HG03175 (cell line): ENCODE measurements around the gene XIRP2.

ENCODE experiments used
- ATAC-seq: cut with Tn5 transposase; IDR thresholded peaks from one replicate; pipeline ENCODE4 v1.9.1; 2021; ENCODE audit warnings: mild to moderate bottlenecking, moderate library complexity; ENCODE audit not compliant: unreplicated experiment

XIRP2 gene

DNA sequence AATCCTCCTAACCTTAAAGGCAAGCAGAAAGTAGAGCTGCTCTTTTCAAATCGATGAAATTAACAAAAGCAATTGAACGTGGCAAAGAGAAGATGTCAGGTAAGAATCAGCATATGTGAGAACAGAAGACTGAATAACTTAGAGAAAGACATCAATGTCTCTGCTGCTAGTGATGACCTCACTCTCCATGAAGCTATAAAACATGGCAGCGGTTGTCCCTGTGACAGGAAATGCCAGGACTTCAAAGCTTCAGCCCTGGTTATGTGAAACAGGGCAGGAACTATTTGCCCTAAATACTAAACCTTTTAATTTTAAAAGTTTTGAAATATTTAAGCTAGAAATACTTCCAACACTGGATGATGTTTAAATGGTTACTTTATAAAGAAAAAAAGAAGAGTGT lies 383.7 kb downstream of the XIRP2 start:
- ATAC-seq = no peak

GRCh38 chr2:167275046-167275445 lies 386.8 kb downstream of the XIRP2 start:
- no peak for ATAC-seq

- no peak for ATAC-seq
Observed at GRCh38 chr2:167279810-167280209, 391.5 kb downstream of the XIRP2 start.

DNA sequence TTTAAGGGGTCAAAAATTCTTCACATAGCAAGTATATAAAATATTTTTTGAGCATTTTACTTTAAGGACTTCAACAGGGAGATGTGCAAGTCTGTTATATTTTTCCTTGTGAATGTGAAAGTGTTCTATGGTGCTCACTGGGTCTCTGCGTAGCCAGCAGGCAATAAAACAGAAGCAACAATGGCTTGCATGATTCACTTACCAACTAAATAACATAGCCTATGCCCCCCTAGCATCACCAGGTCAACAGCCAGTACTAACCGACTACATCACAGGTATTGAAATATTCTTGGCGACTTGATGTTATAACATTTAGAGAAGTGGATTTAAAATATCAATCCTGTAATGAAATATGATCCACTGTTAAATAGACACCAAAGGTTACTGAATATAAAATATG lies 398.9 kb downstream of the XIRP2 start:
- ATAC-seq = no peak

DNA sequence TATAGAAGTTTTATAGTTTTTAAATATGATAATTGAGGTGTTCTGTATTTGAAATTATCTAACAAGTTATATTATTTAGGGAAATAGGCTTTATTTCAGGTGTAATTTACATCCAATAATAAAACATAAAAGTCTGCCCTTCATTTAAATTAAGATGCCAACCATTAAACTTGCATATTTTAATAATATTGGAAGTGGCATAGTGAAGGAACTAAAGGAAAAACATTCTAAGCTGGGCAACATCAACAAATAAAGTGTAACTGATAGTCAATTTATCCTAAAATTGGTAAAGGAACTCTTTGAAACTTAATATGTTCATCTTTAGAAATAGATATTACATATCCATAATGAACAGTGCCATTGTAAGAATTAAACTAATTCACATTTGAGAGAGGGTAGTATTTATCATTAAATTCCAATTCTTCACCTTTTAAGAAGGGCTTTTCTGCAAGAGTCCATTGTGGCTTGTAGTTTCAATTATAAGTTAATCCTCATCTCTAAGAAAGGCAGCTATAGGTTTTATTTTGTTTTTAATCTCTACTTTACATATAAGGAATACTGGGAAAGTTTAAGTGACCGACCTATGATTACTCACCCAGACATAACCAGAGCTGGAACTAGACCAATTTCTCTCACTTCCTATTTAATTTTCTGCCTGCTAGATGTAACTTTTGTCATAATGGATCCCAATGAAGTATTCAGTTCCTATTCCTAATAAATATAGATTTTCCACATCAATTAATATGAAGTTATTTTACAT lies 401.6 kb downstream of the XIRP2 start:
- no peak for ATAC-seq

- peak; percentile 99 for ATAC-seq
Observed at GRCh38 chr2:167292430-167293171, 404.3 kb downstream of the XIRP2 start, which contains the start of gene B3GALT1. TSS of gene B3GALT1 (plus strand) at chr2:167293001.

DNA sequence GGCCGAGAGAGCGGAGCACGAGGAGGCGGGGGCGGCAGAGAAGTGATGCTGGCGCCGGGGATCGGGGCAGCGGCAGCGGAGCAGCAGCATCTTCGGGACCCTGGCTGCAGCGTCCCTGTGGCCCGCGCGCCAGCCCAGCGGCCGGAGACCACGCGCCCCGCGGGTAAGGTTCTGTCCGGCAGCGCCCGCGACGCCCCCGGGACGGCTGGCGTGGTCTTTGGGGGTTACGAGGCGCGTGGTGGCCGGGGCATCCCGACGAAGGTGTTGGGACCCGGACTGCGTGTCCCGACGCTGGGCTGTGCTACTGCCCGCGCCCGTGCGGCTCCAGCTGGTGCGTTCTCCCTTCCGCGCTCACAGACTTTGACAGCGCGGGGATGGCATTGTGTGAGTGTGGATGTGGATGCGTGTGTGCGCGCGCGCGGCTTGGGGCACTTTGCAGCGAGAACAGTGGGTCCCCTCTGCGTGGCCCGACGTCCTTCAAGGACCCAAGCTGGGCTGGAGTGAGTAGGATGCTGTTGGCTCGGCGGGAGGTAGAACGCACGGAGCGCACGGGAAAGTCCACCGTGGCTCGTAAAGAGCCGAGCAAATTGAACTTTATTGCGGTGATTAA lies 405.0 kb downstream of the XIRP2 start:
- ATAC-seq = peak; percentile 6

DNA sequence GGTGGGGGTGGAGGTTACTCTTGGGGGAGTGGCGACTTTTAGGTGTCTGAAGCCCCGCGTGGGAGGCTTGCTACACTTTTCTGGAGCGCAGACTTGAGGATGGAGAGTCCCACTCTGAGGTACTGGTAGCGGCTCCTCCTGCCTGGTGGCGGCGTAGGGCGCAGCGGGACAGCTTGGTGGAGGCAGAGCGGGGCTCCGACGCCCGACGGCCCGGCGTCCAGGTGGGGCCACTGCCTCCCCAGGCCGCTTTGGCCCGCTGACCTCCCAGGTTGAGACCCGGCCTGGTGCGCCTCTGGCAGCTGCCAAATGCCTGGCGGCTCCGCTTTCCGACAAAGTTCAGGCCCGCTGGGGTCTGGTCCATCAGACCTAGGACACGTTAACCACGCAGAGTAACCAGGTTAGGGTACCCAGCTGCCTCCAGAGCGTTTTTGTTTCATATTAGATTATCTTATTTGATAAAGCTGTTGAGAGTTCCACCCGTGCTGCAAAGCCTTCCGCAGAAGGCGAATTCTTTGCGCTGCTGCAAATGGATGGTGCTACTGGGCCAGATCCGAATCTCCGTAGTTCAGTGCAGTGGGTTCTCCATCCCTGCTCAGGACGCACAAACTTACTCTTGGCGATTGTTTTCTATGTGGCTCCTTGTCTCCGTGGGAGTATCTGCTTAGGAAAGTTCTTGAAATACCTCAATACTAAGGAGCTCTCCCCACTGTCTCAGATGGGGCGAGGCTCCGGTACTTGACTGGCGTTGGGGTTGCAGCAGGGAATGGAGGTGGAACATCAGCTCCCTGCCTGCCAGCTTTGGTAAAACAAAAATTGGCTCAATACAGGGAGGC lies 405.9 kb downstream of the XIRP2 start:
- no peak for ATAC-seq

DNA sequence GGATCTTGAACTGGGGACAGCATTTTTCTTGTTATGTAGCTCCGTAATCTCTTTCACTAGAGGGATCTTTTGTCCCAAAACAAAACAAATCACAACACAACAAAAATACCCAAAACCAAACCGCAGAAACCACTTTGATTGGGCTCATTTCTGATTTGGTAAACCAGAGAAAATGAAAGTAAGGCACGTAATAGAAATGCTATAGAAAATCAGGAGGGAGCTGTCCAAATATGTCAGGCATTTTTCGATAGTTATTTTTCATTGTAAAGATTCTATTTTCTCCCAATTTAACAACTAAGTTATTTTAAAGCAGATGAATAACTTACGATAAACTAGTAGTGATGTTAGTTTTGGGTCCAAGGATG lies 406.5 kb downstream of the XIRP2 start:
- ATAC-seq = no peak

DNA sequence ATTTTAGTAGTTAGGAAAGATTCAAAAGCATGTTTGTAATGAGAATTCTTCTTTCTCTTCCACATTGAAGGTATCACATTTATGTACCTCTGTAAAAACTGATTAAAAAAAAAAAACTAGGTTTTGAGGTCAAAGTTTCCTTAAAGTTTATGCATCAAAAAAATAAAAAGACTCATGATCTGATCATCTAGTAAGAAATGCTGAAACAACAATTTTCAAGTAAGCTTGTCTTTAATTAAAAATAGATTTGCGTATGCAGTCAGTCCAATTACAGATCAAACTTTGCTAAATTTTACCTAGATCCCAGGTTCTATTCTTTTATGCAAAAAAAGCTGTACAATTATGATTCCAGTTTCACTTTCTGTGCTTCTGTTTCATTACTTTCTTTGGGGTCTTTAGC lies 409.0 kb downstream of the XIRP2 start:
- ATAC-seq = no peak

DNA sequence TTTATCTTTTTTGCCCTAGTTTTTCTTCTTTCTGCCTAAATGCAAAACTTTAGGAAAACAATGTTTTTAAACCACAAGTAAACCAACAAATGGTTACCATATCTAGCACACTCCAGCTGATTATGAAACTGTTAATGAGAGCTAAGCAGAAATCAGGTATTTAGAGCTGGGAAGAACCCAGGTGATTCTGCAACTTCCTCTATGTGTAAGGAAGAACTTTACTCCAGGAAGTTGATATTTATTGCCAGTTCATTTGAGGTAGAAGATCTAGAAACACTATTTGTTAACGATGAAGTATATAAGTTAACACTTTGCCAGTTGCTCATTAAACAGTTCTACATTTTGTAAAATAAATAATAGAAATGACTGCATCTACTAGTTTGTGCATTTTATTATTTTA lies 409.7 kb downstream of the XIRP2 start:
- no peak for ATAC-seq
